HG03064 (cell line): ENCODE measurements around the gene CD68.

Experiments
- ATAC-seq: cut with Tn5 transposase; IDR thresholded peaks from one replicate; pipeline ENCODE4 v1.9.1; 2021; ENCODE audit warnings: low read depth; ENCODE audit not compliant: unreplicated experiment

Gene CD68

GRCh38 chr17:7579001-7579833, at the start of gene CD68:
Gene CD68 (plus strand): TSS chr17:7579638. CDS start chr17:7579678, 40 bp downstream.
- no peak for ATAC-seq

DNA sequence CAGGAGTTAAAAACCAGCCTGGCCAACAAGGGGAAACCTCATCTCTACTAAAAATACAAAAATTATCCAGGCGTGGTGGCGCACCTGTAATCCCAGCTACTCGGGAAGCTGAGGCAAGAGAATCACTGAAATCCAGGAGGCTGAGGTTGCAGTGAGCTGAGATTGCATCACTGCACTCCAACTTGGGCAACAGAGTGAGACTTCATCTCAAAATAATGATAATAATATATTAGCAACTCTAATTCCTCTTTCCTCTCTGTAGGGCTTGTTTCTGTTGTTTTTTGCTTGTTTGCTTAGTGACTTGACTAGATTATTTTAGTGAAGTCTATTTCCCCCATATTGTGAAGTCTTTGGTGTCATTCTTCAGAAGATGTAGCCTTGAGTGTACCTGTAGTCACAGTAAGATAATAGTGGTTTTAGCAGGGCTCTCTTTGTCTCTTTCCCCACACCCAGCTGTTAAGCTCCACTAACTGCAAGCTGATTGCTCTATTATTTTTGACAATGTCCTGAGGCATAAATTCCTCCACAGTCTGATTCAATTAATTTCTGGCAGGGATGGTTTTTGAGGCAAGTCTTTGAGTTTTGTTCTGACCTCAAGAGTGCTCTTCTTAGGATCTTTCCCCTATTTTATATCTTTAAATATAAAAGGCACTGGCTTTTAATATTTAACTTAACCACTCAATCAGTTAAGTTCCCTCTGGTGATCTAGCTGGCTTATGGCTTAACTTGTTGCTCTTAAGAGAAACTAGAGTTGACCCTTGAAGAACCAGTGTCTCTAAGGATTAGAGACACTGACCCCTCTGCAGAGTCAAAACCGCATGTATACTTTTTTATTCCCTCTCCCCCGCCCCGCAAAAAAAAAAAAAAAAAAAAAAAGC, 49.2 kb upstream of the CD68 start:
- no peak for ATAC-seq

- no peak for ATAC-seq
Measured at GRCh38 chr17:7538050-7538449, 41.4 kb upstream of the CD68 start.

DNA sequence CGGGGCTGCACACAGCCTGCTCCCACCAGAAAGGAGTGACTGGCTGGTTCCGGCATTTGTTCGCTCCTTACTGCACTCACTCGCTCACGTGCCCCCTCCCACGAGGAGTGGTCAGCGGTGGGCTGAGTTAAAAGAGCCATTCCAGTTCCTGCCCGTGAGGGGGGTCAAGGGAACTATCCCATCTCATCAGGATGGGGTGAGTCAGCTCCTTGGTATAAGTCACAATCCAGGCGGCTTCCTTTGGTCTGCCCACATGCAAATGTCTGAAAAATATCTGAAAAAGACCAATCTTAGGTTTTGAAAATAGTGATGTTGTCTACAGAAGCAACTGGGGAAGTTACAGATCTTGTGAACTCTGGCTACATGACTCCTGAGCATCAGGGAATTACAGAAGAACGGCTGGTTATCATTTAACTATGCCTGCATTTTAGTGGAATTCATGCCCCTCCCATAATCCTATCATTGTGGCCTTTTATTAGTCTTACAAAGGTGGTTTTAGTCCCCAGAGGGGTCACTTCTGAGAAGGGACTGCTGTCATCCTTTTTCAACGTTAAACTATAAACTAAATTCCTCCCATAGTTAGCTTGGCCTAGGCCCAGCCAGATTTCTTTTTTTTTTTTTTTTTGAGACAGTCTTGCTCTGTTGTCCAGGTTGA, 40.4 kb upstream of the CD68 start:
- ATAC-seq, result no peak

DNA sequence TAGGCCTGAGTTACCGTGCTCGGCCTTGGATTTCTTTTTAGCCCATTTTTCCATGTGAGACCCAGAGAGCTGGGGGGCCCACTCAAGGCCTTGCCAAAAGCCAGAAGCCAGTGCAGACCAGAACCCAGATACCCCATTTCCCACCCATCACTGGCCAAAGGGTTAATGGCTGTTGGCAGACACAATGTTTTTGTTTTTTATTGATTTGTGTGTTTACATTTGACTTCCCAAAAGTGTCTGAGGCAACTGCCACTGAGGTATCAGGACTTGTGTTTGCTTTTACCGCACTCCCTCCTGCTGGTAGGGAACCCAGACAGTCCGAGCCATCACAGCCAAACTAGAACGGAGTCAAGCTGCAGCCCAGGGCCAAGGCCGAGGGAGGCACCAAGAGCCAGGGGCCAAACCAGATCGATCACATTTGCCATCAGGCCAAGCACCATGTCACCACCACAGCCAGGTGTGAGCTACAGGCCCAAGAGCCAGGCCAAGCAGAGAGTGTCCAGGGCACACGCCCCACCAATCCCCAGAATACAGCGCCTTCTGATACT, 38.3 kb upstream of the CD68 start:
- no peak for ATAC-seq

DNA sequence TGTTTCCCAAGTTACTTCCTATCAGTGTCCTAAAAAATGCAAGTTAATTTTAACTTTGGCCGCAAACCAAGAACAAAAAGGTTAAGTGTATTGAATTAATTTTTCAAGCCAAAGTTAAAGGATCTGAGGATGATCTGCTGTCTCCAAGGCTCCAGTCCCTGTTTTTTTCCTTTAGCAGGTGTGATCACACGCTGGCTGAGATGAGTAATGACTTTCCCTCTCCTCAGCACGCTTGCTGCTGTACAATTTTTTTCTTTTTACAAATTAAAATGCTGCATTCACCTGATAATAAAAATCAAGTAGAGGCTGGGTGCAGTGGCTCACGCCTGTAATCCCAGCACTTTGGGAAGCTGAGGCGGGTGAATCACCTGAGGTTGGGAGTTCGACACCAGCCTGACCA, 34.5 kb upstream of the CD68 start:
- no peak for ATAC-seq

DNA sequence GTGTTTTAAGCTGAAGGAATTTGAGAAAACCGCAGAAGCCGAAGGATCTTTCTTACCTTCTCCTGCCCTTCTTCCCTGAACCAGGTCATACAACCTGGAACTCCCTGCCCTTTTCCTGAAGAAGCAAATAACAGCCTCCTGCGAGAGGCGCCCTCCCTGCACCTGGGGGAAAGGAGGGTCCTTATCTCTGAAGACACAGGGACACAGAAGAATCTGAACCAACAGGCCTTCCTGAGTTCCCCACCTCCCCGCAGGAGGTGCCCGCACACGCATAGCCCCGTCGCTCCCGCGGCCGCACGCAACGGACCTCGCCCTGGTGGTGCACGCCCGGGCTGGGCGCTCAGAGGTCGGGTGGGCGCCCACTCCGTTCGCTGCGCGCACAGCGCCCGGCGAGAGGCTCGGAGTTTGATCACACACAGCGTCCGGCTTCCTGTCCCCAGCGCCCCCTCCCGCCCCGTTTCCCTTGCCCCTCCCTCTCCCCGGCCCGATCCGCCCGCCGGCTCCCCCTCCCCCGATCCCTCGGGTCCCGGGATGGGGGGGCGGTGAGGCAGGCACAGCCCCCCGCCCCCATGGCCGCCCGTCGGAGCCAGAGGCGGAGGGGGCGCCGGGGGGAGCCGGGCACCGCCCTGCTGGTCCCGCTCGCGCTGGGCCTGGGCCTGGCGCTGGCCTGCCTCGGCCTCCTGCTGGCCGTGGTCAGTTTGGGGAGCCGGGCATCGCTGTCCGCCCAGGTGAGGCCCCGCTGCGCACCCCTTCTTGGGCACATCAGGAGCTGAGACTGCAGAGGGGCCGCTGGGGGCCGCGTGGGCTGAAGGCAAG, 30.6 kb upstream of the CD68 start, which contains the start of gene TNFSF12:
Gene TNFSF12, plus strand, starts transcription at position 474 of the 816 bp plus-strand sequence. Its CDS starts 96 bp downstream, at position 570.
- ATAC-seq, result no peak

GRCh38 chr17:7549401-7550055, 29.9 kb upstream of the CD68 start:
- no peak for ATAC-seq

DNA sequence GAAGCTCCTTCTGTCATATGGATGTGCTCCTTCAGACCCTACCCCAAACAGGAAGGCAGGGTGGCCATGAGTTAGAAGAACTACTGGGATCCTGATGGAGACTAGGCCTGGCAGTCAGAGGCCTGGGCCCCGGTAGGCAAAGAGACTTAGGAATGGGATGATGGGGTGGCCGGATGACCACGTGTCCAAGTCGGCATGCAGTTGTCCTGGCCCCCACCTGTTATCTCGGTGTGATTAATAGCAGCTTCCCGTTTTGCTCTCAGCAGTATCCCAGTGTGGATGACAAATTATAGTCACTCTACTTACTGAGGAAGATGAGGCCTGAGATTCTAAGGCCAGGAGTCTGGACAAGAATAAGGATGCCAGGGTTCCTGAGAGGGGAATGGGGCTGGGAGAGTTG, 29.1 kb upstream of the CD68 start:
- ATAC-seq, result no peak

DNA sequence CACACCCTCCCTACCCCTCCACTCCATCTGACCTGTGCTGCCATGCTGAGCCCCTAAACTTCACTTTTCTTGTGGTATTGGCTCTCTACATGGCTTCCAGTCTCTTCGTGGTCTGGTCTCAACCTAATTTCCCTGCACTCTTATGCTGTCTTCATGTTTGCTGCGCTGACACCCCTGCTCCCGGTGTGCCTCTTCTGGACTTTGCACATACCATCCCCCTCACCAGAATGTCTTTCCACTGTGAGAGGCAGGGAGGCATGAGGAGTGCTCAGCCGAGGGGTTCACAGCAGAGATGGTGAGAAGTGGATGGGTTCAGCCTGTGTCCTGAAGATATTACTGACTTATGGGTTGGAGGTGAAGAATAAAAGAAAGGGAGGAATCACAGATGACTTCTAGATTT, 28.0 kb upstream of the CD68 start:
- ATAC-seq, result no peak

- no peak for ATAC-seq
Measured at GRCh38 chr17:7552621-7553051, 26.8 kb upstream of the CD68 start.

- no peak for ATAC-seq
Measured at GRCh38 chr17:7553356-7553755, 26.1 kb upstream of the CD68 start.

- no peak for ATAC-seq
Measured at GRCh38 chr17:7555320-7555948, 24.0 kb upstream of the CD68 start.

DNA sequence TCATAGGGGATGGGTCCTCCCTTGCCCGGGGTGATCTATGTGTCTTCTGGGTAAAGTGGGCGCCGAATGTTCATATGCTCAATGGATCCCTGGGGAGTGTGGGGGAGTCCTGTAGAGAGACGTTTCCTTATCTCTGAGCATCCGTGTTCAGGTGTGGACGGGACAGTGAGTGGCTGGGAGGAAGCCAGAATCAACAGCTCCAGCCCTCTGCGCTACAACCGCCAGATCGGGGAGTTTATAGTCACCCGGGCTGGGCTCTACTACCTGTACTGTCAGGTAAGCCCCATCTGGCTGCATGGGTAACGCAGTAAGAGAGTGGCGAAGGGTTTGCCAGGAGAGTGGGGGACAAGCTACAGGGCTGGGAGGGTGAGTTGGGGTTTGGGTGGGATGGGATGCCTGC, 22.8 kb upstream of the CD68 start:
- ATAC-seq, result no peak

- ATAC-seq, result no peak
Measured at GRCh38 chr17:7557147-7557764, 22.2 kb upstream of the CD68 start.

DNA sequence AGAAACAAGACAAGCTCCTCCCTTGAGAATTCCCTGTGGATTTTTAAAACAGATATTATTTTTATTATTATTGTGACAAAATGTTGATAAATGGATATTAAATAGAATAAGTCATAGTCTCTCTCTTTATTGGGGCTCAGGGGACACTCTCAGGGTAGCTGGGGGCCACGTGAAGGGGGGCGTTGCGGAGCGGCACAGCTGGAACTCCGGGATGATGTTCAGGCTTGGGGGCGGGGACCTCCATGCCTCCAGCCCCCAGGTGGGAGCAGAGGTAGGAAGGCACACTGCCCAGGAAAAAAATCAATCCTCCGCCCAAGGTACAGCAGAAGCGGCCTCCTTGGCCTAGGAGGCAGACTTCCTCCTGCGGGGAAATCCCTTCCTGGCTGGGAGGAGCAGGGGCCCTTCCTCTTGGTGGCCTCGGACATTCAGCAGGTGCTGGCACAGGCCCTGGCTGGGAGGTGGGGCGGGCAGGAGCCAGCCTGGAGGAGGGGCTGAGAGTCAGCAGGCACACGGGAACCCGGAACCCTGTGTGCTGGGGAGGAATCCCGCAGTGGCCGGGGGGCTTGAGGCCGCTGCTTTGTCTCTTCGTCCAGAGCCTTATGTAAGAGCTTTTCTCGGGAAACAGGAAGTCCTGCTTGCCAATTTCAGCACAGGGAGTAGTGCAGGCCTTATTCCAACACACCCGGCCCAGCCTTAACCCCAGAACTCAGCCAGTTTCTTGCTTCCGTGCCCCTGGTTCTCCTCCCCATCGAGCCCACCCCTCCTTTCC, 21.5 kb upstream of the CD68 start:
- ATAC-seq, result no peak

GRCh38 chr17:7558544-7559319, 20.7 kb upstream of the CD68 start, which contains the start of gene TNFSF13:
Gene TNFSF13 (plus strand): TSS chr17:7558750. CDS start chr17:7559040, 290 bp downstream.
- no peak for ATAC-seq
